SH-SY5Y (cell line): ENCODE results near the gene YRDC.

Source experiments
- GATA2 ChIP-seq: IDR thresholded peaks from 2 replicates; pipeline ENCODE4 v1.6.1; 2011; ENCODE audit warnings: mild to moderate bottlenecking, low read depth, low read length
- GATA3 ChIP-seq: IDR thresholded peaks from 2 replicates; pipeline ENCODE4 v1.6.1; 2011; ENCODE audit warnings: low read depth, mild to moderate bottlenecking, low read length, moderate library complexity

- TF ChIP-seq GATA2 (no peak), GATA3 (no peak)
Measured at GRCh38 chr1:37755290-37755689, 52.7 kb downstream of the YRDC start.
